PC-3 (cell line): ENCODE measurements around the gene PLAC8L1. TPM values are rescaled to one million over a fixed set of nuclear protein-coding genes. Genes with fewer than 3 reads are reported as not detected.
"Not testable (repeated sequence)": the region's sequence is repeated elsewhere in the genome, so short reads cannot be mapped to it uniquely, and the experiment has no call there.

Source experiments
- ATAC-seq: fragments of 200-7000 bp; cut with Tn5 transposase; 2 replicates; pipeline ENCODE4 v1.9.1; 2020; ENCODE audit warnings: mild to moderate bottlenecking, moderate library complexity
- BruUV-seq: library from RNA; stranded (reverse); fragments of 400-500 nt; replicated peaks from 2 replicates; lab custom pipeline; 2021; lab: Mats Ljungman, UMichigan
- CTCF ChIA-PET: fragments of 300-600 bp; sonication (Branson Sonifier 250); formaldehyde crosslinking; loops from one replicate; lab custom pipeline; 2022; ENCODE audit warnings: antibody characterized with exemption; lab: Charles Lee
- POLR2A ChIA-PET: fragments of 300-600 bp; sonication (Branson Sonifier 250); formaldehyde crosslinking; loops from one replicate; lab custom pipeline; 2022; ENCODE audit warnings: antibody characterized with exemption; ENCODE audit not compliant: unreplicated experiment; lab: Charles Lee
- DNase-seq: peaks from one replicate; pipeline ENCODE4 v3.0.0-alpha.2; 2015
- H2AFZ ChIP-seq: fragments of 300-600 bp; sonication (generic); 2 replicates; pipeline ENCODE4 v1.6.0; 2016; ENCODE audit warnings: antibody characterized with exemption, low read length
- H3F3A ChIP-seq: fragments of 300-600 bp; sonication (generic); one replicate; pipeline ENCODE4 v1.6.0; 2017; ENCODE audit warnings: antibody characterized with exemption, low read length, control low read depth, mild to moderate bottlenecking; ENCODE audit not compliant: unreplicated experiment
- H3K27ac ChIP-seq: fragments of 300-600 bp; sonication (generic); 2 replicates; pipeline ENCODE4 v1.5.1; 2016; ENCODE audit warnings: mild to moderate bottlenecking, low read length
- H3K27me3 ChIP-seq: fragments of 300-600 bp; sonication (generic); 2 replicates; pipeline ENCODE4 v1.6.1; 2016; ENCODE audit warnings: low read length, mixed read lengths
- H3K36me3 ChIP-seq: fragments of 300-600 bp; sonication (generic); 2 replicates; pipeline ENCODE4 v1.6.1; 2016; ENCODE audit warnings: low read depth, mixed run types, low read length, mixed read lengths
- H3K4me1 ChIP-seq: fragments of 300-600 bp; sonication (generic); 2 replicates; pipeline ENCODE4 v1.5.1; 2016; ENCODE audit warnings: low read length; ENCODE audit not compliant: insufficient read depth
- H3K4me2 ChIP-seq: fragments of 300-600 bp; sonication (generic); 2 replicates; pipeline ENCODE4 v1.6.0; 2016; ENCODE audit warnings: low read length
- H3K4me3 ChIP-seq: fragments of 300-600 bp; sonication (generic); 2 replicates; pipeline ENCODE4 v1.5.1; 2016; ENCODE audit warnings: mild to moderate bottlenecking, low read length, mixed read lengths
- H3K79me2 ChIP-seq: fragments of 300-600 bp; sonication (generic); 2 replicates; pipeline ENCODE4 v1.6.1; 2017; ENCODE audit warnings: low read length, mixed read lengths
- H3K9ac ChIP-seq: fragments of 300-600 bp; sonication (generic); 2 replicates; pipeline ENCODE4 v1.6.0; 2016; ENCODE audit warnings: mild to moderate bottlenecking, low read length
- H3K9me2 ChIP-seq: fragments of 300-600 bp; sonication (generic); replicated peaks from 2 replicates; pipeline ENCODE4 v1.6.1; 2016; ENCODE audit warnings: mixed run types, low read length, mixed read lengths
- H3K9me3 ChIP-seq: fragments of 300-600 bp; sonication (generic); 2 replicates; pipeline ENCODE4 v1.6.1; 2016; ENCODE audit warnings: low read length, mixed read lengths
- H4K20me1 ChIP-seq: fragments of 300-600 bp; sonication (generic); 2 replicates; pipeline ENCODE4 v1.6.1; 2016; ENCODE audit warnings: low read length, mixed read lengths
- EZH2 ChIP-seq: fragments of 300-600 bp; sonication (generic); IDR thresholded peaks from one replicate; pipeline ENCODE4 v1.6.1; 2017; ENCODE audit warnings: antibody characterized with exemption, mild to moderate bottlenecking, low read length; ENCODE audit not compliant: unreplicated experiment
- EZH2phosphoT487 ChIP-seq: fragments of 300-600 bp; sonication (generic); IDR thresholded peaks from 2 replicates; pipeline ENCODE4 v1.6.1; 2018; ENCODE audit warnings: mild to moderate bottlenecking, antibody characterized with exemption, low read length, borderline replicate concordance
- intact Hi-C: fragments of 100-400 bp; cut with micrococcal nuclease; formaldehyde crosslinking; loops from 2 replicates; pipeline ENCODE4 v1.9.0; 2023
- total RNA-seq: library from RNA; depleted of rRNA; stranded (reverse); fragments of >200 nt; gene quantifications from 2 replicates; pipeline ENCODE4 v1.2.3, GENCODE V29; 2014
- TF ChIP-seq, protein P1 (sequence below): fragments of 300-600 bp; sonication (generic); conservative IDR thresholded peaks from 2 replicates; pipeline ENCODE4 v1.5.1; 2017; ENCODE audit warnings: antibody characterized with exemption, low read depth, mild to moderate bottlenecking, low read length

PLAC8L1 gene
- total RNA-seq, 1 experiment from 2014 or later = 0.95 TPM

DNA sequence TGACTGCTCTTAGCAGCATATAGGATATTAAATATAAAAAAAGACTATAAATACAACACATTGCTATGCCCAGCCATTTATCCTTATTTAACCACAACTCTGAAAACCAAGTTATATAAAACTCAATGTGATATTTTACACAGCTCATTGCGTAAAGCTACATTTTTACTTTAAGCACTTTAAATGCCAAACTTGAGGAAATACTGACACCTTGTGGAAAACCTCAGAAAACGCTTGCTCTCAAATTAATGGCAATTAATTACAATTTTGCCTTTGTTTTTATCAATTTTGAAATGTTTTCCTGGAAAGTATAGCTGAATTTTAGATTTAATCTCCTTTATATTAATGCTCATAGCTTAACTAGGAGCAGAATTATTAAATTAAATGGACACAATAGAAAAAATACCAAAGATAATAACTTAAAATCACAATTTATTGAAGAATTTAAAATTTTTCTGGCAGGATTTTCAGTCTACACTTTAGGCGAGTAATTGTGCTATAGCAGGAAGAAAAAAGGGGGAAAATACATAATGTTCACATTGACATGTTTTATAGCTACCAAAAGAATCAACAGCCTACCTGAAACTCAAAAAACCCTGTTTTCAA is 25.2 kb upstream of the PLAC8L1 start:
- no peaks in the 10 kb centered on the region for H4K20me1 ChIP-seq
- no peaks in the 10 kb centered on the region for H3K9me3 ChIP-seq
- no peaks in the 10 kb centered on the region for H3K4me1 ChIP-seq
- H3F3A ChIP-seq = no peaks in the 10 kb centered on the region
- peaks cover 76% of the 10 kb centered on the region for H3K36me3 ChIP-seq
- no peaks in the 10 kb centered on the region for H3K9me2 ChIP-seq
- DNase-seq (peak; percentile 56), ATAC-seq (no peak)
- H3K27ac ChIP-seq = no peak overlapping the region
- H3K9ac ChIP-seq = no peak overlapping the region
- H3K4me3 ChIP-seq = no peak overlapping the region
- H3K79me2 ChIP-seq = no peaks in the 10 kb centered on the region
- no peak overlapping the region for H2AFZ ChIP-seq
- no TSS peak for BruUV-seq
- intact Hi-C loops = no loop called here
- POLR2A ChIA-PET = no interaction called here
- TF ChIP-seq EZH2 = no peak
- no peak for TF ChIP-seq EZH2phosphoT487
- TF ChIP-seq, protein P1, sequence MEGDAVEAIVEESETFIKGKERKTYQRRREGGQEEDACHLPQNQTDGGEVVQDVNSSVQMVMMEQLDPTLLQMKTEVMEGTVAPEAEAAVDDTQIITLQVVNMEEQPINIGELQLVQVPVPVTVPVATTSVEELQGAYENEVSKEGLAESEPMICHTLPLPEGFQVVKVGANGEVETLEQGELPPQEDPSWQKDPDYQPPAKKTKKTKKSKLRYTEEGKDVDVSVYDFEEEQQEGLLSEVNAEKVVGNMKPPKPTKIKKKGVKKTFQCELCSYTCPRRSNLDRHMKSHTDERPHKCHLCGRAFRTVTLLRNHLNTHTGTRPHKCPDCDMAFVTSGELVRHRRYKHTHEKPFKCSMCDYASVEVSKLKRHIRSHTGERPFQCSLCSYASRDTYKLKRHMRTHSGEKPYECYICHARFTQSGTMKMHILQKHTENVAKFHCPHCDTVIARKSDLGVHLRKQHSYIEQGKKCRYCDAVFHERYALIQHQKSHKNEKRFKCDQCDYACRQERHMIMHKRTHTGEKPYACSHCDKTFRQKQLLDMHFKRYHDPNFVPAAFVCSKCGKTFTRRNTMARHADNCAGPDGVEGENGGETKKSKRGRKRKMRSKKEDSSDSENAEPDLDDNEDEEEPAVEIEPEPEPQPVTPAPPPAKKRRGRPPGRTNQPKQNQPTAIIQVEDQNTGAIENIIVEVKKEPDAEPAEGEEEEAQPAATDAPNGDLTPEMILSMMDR = peak; percentile 91
- CTCF ChIA-PET = interaction anchor here (0.5 to 1.0 kb wide), 6 partner anchors 15 to 1927 kb away, joined by 3 to 10 read pairs (median 3); no protein-coding TSS in a partner anchor
- no peak overlapping the region for H3K4me2 ChIP-seq
- no peaks in the 10 kb centered on the region for H3K27me3 ChIP-seq

DNA sequence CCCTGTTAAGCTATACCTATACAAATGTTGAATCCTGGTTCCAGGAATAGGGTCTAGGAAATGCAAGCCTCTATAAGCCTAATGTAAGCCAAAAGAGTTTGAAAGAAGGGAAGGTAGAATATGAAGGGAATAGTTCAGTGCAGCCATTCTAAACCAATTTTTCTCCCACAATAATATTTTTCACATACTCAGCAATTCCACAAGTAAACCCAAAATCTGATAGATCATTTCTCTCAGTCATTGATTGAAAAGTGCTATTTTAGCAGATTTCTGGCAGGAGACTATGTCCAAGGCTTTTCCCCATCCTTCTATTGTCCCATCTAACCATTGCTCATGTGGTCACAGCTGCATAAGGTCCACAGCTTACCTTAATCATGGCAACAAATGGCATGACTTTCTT is 20.7 kb upstream of the PLAC8L1 start:
- no peak overlapping the region for H3K27ac ChIP-seq
- no peak overlapping the region for H2AFZ ChIP-seq
- TF ChIP-seq EZH2phosphoT487 = no peak
- TF ChIP-seq, protein P1 = no peak
- TF ChIP-seq EZH2 = no peak
- no TSS peak for BruUV-seq
- POLR2A ChIA-PET = no interaction called here
- no peaks in the 10 kb centered on the region for H3K4me1 ChIP-seq
- H3K9me2 ChIP-seq = no peaks in the 10 kb centered on the region
- no peak overlapping the region for H3K9ac ChIP-seq
- no peak for ATAC-seq
- no peak overlapping the region for H3K4me2 ChIP-seq
- no peaks in the 10 kb centered on the region for H3K27me3 ChIP-seq
- H3K79me2 ChIP-seq = no peaks in the 10 kb centered on the region
- H4K20me1 ChIP-seq = no peaks in the 10 kb centered on the region
- intact Hi-C loops = loop anchor here (5.0 kb wide), 1 partner anchor 41 kb away; no protein-coding TSS in a partner anchor
- H3K36me3 ChIP-seq = peaks cover 79% of the 10 kb centered on the region
- no peak for DNase-seq
- no peaks in the 10 kb centered on the region for H3F3A ChIP-seq
- CTCF ChIA-PET = no interaction called here
- no peaks in the 10 kb centered on the region for H3K9me3 ChIP-seq
- no peak overlapping the region for H3K4me3 ChIP-seq

DNA sequence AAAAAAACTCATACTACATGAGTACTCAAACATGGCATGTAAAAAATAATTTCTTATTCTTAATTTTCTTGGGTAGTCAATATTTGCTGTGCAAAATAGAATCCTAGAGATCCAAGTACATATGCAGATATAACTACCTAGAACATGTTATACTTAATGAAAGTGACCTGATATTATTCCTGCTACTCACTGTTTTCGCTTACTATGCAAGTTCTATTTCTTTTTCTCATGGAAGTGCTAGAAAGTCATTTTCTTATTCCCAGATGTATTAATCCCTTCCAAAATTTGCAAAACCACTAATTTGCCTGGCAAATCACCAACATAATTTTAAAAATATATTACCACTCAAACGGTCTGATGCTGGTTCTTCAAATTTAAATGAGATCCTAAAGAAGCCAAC is 19.2 kb upstream of the PLAC8L1 start:
- no peaks in the 10 kb centered on the region for H3K9me3 ChIP-seq
- H2AFZ ChIP-seq = no peak overlapping the region
- no peak overlapping the region for H3K27ac ChIP-seq
- no peak overlapping the region for H3K4me2 ChIP-seq
- ChIA-PET POLR2A (no interaction called here), CTCF (no interaction called here)
- H3K79me2 ChIP-seq = no peaks in the 10 kb centered on the region
- TF ChIP-seq EZH2phosphoT487 (no peak), EZH2 (no peak)
- no peaks in the 10 kb centered on the region for H3F3A ChIP-seq
- H3K4me1 ChIP-seq = no peaks in the 10 kb centered on the region
- intact Hi-C loops = no loop called here
- H3K27me3 ChIP-seq = no peaks in the 10 kb centered on the region
- H3K36me3 ChIP-seq = peaks cover 80% of the 10 kb centered on the region
- BruUV-seq = no TSS peak
- H4K20me1 ChIP-seq = no peaks in the 10 kb centered on the region
- no peaks in the 10 kb centered on the region for H3K9me2 ChIP-seq
- no peak overlapping the region for H3K4me3 ChIP-seq
- DNase-seq (no peak), ATAC-seq (no peak)
- H3K9ac ChIP-seq = no peak overlapping the region

DNA sequence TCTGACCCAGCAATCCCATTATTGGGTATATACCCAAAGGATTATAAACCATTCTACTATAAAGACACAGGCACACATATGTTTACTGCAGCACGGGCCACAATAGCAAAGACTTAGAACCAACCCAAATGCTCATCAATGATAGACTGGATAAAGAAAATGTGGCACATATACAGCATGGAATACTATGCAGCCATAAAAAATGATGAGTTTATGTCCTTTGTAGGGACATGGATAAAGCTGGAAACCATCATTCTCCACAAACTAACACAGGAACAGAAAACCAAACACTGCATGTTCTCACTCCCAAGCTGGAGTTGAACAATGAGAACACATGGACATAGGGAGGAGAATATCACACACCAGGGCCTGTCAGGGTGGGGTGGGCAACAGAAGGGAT is 16.1 kb upstream of the PLAC8L1 start:
- H3K27ac ChIP-seq, intact Hi-C loops, H3K4me2 ChIP-seq, POLR2A ChIA-PET, H3K79me2 ChIP-seq, H3K27me3 ChIP-seq, H3K4me1 ChIP-seq, H3K9ac ChIP-seq, H4K20me1 ChIP-seq, H2AFZ ChIP-seq, H3K4me3 ChIP-seq, CTCF ChIA-PET, BruUV-seq, H3K9me3 ChIP-seq, DNase-seq, H3F3A ChIP-seq, H3K9me2 ChIP-seq, ATAC-seq: not testable (repeated sequence)
- peaks cover 79% of the 10 kb centered on the region for H3K36me3 ChIP-seq
